HG03060 (cell line): ENCODE data around the gene ZNF804B.

Experiments
- ATAC-seq: cut with Tn5 transposase; IDR thresholded peaks from one replicate; pipeline ENCODE4 v1.9.1; 2021; ENCODE audit warnings: low read depth, moderate number of reproducible peaks; ENCODE audit not compliant: unreplicated experiment

The ZNF804B gene

DNA sequence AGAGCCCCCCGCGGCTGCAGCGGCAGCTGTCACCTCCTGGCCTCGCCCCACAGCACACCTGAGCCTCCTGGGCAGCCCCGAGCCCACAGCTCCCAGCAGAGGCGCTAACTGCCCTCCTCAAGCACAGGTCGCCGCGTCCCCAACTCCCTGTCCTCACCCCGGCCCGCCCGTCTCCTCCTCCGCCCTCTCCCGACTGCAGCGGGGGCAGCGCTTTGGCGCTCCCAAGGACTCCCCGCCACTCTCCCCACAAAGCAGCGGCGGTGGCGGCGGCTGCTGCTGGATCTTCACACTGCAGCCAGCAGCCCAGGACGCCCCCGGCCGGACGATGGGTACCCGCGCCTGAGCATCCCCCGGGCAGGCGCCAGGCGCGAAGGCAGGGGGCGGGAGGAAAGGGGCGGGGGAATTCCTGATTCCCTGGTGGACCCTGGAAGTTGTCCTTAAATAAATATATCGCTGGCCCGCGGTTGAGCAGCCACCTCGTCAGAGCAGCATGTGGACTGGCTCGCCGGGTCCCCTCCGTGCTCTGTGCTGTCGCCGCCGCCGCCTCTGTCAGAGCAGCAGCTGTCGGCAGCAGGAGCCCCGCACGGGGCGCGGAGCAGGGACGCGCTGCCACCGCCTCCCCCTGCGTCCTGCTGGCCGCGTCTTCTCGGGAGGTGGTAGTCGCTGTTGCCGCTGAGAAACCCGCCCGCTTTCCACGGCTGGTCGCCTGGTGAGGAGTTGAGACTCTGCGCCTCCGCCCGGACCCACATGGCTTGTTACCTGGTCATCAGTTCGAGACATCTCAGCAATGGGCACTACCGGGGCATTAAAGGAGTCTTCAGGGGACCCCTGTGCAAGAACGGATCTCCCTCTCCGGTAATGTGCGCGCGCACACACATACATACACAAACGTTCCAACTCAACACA is at the start of gene ZNF804B:
TSS of gene ZNF804B (plus strand) at position 471 of the 906 bp plus-strand sequence. CDS start at position 748, 277 bp downstream.
- ATAC-seq, result no peak

DNA sequence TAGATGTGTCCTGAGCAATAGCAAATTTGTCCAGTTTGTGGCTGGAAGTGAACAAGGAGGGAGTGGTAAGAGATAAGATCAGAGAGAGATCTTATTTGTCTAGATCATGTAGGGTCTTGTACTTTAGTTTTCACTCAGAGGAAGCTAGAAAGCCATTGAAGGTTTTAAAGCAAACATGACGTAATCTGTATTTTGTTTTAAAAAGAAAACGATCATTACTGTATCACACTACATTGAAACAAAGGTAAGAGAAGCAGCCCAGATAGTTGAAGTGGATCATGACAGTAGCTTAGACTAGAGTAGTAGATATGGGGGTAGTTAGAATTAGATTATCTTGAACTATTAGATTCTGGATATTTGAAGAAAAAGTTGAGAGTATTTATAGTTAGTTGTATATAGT is 23.6 kb upstream of the ZNF804B start:
- no peak for ATAC-seq

DNA sequence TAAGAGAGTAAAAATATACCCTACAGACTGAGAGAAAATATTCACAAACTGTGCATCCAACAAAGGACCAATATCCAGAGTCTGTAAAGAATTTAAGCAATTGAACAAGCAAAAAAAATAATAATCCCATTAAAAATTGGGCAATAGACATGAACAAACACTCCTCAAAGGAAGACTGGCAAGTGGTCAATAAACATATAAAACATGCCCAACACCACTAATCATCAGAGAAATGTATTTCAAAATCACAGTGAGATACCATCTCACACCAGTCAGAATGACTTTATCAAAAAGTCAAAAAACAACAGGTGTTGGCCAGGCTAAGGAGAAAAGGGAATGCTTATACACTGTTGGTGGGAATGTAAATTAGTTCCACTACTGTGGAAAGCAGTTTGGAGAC is 21.9 kb upstream of the ZNF804B start:
- ATAC-seq, result no peak

DNA sequence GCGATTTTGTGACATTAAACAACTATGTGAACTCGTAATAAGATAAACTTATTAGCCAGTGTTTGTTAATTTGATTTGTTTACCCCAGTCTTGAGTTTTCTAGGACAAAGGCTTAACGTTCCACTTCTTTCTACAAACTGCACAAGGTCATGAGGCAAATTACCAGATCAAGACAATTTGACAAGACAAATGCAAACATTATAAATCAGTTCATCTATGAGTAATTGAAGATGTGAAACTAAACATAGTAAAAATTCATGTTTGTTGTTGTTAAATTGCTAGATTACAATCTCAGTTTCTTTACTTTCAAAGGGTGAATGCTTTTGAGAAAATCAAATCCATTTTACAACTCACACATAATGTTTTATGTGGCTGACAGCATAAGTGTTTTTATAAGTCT is 13.4 kb upstream of the ZNF804B start:
- no peak for ATAC-seq

DNA sequence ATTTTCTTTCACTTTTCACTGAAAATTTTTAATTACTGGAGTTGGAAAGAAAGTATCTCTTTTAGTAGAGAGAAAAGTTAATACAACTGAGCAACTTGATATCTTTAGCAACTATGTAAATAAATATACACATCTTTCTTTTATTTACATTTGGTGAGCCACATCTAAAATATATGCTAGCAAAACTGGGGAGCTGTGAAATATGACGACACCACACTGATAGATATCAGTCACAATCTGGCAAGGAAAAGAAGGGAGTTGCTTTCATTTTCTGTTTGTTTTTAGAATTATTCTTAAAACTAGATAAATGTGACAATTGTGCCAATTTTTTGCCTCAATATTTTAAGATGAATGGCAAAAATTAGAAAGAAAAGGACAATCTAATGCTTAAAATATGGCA is 2.7 kb upstream of the ZNF804B start:
- no peak for ATAC-seq

DNA sequence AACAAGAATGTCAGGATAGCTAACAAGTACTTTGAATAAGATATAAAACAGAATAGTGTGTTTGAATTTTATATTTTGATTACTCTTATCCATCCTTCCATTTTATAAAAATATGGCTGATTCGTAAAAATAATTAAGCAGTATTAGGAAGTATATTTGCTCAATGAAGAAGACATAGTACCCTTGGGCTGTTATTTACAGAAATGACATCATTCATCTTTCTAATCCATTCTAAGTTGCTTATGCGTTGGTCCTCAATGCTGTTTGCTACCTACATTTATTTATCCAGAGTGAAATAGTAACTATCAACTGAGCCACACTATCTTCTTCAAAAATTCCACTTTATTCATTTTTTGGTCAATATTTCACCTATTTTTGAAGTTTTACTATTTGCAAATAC is 2.1 kb upstream of the ZNF804B start:
- ATAC-seq, result no peak

DNA sequence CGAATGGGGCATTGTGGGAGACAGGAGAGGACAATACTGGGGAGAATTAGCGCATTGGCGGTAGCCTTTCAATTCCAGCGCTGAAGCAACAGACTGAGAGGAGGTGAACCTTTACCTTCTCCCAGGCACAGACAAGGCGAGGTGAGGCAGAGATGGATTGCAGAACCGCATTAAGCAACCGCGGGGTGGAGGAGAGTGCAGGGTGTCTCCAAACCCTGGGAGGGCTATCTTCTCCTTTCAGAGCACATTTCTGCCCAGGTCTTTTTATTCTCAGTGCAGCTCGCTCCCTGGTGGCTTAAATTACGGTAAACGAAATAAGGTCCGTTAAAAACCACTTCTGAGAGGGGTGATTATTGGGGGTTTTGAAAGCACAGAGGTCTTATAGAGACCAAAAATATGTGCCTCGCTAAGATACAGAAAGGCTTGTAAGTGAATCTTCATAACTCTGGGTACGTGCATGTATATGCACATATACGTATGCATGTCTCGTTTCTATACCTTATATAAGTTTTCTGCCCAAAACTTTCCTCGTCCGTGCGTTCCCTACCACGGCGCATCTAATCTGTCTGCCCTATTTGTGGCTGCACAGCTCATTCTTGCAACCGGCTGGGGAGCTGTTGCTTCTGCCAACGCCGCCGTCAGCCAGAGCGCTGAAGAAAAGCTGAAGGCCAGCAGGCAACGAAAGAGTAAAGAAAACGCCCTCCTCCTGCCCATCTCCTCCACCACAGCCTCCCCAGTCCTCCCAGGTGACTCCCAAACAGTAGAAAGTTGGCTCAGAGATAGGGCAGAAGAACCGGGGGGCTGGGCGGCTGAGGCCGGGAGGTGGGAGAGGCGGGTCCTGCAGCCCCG is 895 bp upstream of the ZNF804B start:
- no peak for ATAC-seq

DNA sequence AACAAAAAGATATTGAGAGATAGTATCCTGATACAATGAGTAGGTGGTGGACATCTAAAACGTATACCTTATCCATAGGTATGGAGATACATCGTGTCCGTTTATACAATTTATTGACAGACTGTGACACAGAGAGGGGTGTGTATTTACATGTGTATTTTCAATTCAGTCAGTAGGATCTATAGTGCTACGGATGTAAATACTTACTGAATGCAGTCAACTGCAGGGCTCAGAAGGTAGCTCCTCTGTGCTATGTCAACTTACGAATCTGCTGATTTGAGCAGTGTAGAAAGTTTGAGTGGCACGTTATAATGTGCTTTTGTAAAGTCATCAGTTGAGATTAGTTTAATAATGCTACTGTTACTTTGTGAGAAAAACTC is 626 bp downstream of the ZNF804B start:
- no peak for ATAC-seq

DNA sequence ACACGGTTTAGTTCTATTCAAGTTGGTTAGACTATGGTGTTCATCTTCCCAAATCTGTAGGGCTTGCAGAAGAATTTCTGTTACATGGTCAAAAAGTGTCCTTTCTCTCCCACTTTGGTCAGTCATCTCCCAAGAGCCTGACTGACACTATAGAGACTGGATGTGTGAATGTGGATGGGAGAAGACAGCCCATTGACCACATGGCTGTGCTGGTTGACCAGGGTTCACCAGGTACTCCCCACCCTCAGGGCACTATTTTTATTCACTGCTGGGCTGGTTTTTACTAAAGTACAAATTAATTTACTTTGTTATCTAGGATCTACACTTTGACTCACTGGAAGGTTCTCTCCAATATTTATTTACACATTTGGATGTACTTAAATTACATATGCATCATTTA is 2.3 kb downstream of the ZNF804B start:
- ATAC-seq, result no peak

DNA sequence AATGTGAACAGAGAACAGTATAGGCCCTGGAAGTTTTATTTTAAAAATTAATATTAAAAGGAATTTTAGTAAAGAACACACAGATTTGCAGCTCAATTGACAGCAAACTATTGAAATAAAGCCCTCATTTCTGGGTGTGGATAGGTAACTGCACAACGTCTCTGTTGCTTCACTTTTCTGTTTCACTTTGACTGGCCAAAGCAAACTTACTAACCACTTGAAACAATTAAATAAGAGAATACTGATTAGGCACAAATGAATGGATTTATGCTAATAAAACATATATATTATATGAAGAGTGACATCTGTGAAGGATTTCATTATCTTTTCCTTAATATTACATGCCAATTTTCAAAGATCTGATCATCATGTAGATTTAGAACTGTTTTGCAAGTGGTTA is 11.9 kb downstream of the ZNF804B start:
- ATAC-seq, result no peak

DNA sequence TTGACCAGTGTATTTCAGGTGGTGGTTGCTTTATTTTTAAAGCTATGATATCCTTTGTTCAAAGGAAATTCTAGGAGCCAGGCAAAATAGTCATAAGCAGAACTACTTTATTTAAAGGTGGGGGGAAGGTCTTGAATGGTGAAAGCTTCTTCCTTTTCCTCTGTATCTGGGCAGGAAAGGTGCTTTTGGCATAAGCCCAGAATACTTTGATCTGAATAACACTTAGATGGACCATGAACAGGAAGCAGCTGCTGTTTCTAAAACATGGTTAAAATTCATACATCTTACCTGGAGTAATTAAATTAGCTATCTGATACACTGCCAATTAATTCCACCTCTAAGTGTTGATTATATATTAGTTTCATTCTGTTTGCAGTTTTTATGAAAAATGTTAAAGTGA is 13.3 kb downstream of the ZNF804B start:
- no peak for ATAC-seq

DNA sequence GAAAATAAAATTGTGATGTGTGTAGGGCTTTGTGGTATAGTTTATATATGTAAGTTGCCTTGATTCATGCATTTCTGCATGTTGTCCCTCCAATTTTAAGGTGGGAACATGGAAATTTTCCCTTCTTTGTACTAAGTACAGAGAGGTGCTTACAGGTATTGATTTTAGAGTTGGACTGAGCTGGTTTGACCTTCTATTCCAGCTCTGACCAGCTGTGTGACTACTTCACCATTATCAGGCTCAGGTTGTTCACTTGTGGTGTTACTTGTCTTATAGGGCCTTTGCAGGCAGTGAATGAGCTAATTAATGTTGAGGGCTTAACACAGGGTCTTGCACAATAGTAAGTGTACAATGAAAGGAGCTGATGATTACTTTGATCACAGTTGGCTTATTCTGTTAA is 16.3 kb downstream of the ZNF804B start:
- ATAC-seq, result no peak

DNA sequence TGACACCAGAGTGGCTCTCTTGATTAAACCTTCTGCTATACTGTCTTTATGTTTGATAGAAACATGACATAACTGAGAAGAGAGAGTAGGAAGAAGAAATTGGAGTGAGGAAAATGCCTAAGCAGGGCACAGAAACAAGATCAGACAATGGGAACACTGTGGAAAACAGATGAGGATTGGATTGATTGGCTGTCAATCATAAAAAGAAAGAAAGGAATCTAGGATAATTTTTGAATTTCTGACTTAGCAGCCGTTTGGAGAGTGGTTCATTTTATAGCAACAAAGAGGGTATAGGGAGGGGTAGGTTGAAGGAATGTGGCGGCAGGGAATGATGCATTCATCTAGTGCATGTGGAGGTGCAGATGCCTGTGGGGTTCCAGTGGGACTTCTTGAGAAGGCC is 28.3 kb downstream of the ZNF804B start:
- no peak for ATAC-seq

DNA sequence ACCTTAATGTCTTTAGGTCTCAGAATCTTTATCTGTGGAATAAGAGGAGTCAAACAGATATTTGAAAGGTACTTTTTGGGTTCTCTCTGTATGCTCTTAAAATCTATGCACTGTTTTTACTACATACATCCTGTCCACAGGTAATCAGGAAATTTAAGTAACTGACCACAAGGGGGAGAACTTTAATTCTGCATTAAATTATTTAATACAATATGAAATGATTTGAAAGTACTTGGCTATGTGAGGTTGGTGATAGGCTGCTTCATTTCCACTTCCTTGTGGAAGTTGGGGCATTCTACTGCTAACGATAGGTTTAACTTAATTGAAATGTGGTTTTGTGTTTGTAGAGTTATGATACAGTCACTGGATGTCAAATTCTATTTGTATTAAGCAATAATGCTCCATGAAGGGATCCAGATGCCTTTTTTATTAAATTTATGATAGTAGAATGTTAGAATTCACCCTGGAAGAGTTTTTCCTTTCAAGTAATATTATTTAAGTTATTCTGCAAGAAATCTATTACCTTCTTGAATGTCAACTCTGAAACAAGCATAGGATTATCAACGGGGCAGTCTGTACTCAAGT is 30.1 kb downstream of the ZNF804B start:
- no peak for ATAC-seq

DNA sequence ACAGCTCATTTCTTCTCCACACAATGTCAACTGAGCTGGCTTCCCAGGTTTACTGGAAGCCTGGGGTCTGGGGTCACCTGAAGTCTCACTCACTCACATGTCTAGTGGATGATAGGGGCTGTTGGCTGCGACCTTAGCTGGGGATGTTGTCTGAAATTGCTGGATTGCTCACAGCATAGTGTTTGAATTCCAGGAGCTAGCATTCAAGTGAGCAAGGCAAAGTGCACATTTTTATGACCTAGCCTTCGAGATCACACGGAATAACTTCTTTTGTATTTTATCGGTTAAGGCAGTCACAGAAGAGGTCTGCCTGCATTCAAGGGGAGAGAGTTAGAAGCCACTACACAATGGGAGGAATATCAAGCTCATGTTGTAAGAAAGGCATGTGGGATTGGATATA is 32.4 kb downstream of the ZNF804B start:
- ATAC-seq, result no peak

DNA sequence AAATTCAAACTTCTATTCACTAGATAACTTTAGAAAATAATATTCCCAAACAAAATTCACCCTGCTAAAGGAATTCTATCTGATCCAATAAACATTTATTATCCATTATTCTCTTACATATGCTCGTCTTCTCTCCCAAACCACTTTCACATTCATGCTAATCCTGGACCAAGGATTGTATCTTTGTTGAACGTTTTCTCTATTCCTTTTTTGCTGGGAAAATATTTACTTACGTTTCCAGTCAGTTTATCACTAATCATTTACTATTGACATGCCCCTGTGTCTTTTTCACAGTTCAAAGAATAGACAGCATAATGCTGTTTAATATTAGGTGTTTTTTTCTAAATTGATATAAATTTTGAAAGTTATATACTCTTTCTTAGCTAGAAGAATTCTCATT is 32.9 kb downstream of the ZNF804B start:
- no peak for ATAC-seq

DNA sequence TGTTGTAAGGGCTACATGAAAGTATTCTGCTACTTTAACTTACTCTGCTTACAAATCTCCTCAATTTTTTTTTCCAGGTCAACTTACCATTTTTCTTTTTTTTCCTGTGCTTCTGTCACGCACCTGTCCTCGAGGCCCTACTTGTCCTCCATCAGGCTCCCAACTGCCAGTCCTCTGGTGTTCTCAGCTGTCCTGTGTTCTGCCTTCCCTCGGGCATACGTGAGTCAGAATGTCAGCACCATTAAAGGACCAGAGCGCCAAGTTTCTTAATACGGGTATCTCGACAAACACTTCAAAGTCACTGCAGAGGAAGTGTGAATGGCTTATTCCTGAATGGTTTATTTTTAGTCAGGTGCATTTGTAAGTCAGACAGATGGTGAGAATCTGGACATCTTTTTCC is 36.1 kb downstream of the ZNF804B start, which contains the start of gene TEX47:
TSS of gene TEX47 (minus strand) at position 185 of the 400 bp plus-strand sequence. CDS start 795 bp downstream, outside the sequence.
- no peak for ATAC-seq

DNA sequence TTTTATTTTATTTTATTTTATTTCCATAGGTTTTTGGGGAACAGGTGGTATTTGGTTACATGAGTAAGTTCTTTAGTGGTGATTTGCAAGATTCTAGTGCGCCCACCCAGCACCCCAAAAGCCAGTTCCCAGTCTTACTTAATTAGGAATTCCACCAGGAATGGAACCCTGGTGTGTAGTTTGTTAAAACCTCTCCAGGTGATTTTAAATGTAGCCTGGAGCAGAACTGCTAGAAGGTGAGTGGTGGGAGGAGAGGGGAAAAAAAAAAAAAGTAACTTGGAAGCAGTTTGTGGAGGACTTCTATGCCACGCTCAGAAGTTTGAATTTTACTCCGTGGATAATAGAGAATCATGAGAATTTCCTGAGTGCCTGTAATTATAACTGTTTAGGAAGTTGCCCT is 41.5 kb downstream of the ZNF804B start:
- no peak for ATAC-seq

DNA sequence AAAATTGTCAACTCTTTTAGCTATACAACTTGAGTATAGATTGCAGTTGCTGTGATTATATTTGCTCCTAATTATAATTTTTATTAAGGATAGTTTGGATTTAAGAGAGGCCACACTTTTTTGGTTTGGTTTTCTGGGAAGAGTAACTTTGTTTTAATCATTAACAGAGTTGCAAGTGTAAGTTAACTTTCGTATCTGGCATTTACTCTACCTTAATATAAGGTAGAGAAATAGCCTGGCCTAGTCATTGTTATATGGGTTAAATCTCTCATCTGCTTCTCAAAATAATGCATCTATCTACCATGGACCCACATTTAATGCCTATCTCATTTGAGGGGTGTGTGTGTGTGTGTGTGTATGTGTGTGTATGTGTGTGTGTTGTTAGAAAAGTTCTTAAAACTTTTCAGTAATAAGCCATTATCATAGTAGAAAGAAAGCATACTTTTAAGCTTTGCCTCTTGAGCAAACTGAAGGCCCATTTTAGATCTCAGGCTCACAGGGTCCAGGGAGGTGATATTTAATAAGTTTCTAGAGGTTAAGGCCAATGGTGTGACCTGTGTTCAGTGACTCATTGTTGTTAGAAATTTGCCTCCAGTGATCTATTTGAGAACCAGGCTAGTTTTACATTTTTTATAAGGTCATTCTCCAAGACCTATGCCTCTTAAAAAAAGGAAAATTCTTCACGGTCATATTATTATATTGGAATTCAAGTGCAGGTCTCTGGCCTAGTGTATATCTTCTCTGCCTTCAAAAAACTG is 47.0 kb downstream of the ZNF804B start:
- ATAC-seq, result no peak

DNA sequence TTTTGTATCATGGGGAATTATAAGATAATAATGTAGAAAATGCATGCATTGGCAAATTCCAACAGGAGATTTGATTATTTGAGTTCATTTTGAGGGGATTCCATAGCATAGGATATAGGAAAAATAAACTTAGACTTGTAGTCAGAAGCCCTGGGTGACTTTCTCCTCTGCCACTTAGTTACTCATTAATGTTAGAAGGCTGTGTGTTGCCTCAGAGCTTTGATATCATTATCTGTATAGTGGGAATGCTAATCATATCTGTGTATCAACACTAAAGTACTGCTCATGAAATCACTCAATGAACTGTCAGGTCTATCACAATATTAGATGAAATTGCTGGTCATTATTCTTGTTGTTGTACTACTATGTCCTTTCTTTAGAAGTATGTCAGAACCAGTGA is 59.1 kb downstream of the ZNF804B start:
- ATAC-seq, result no peak
